ENCODE measurements around the gene GOPC.
A peak's percentile ranks its signal among the peaks of the same experiment; 100 is the strongest.

GOPC gene

GRCh38 chr6:117607511-117607910 is 5.2 kb upstream of the GOPC start:
- Histone ChIP-seq H3K4me3 (ENCODE audit: low read length) (no peak overlapping the region), H3K4me1 (ENCODE audit: insufficient read depth, low read length) (no peaks in the 10 kb centered on the region), H3K9me3 (ENCODE audit: low read length) (no peaks in the 10 kb centered on the region), H3K36me3 (ENCODE audit: insufficient read depth, low read length) (no peaks in the 10 kb centered on the region), H3K27me3 (ENCODE audit: insufficient read depth, low read length) (no peaks in the 10 kb centered on the region), H2AFZ (ENCODE audit: low read depth, low read length) (no peak overlapping the region)

GRCh38 chr6:117605169-117605826 is 3.0 kb upstream of the GOPC start:
- Histone ChIP-seq H3K4me1 (ENCODE audit: insufficient read depth, low read length) (no peaks in the 10 kb centered on the region), H3K27me3 (ENCODE audit: insufficient read depth, low read length) (no peaks in the 10 kb centered on the region), H2AFZ (ENCODE audit: low read depth, low read length) (no peak overlapping the region), H3K9me3 (ENCODE audit: low read length) (no peaks in the 10 kb centered on the region), H3K4me3 (ENCODE audit: low read length) (no peak overlapping the region), H3K36me3 (ENCODE audit: insufficient read depth, low read length) (no peaks in the 10 kb centered on the region)

- Histone ChIP-seq H2AFZ (ENCODE audit: low read depth, low read length) (no peak overlapping the region), H3K27me3 (ENCODE audit: insufficient read depth, low read length) (no peaks in the 10 kb centered on the region), H3K4me1 (ENCODE audit: insufficient read depth, low read length) (no peaks in the 10 kb centered on the region), H3K9me3 (ENCODE audit: low read length) (no peaks in the 10 kb centered on the region), H3K4me3 (ENCODE audit: low read length) (no peak overlapping the region), H3K36me3 (ENCODE audit: insufficient read depth, low read length) (no peaks in the 10 kb centered on the region)
These were observed 1.5 kb upstream of the GOPC start for GRCh38 chr6:117603821-117604220.

- Histone ChIP-seq H3K36me3 (ENCODE audit: insufficient read depth, low read length) (no peaks in the 10 kb centered on the region), H3K4me3 (ENCODE audit: low read length) (peak overlapping the region; percentile 65), H3K4me1 (ENCODE audit: insufficient read depth, low read length) (no peaks in the 10 kb centered on the region), H3K27me3 (ENCODE audit: insufficient read depth, low read length) (no peaks in the 10 kb centered on the region), H2AFZ (ENCODE audit: low read depth, low read length) (peak overlapping the region; percentile 23), H3K9me3 (ENCODE audit: low read length) (peaks cover 2% of the 10 kb centered on the region)
These were observed 733 bp upstream of the GOPC start for GRCh38 chr6:117602899-117603588.

- H3K4me1 ChIP-seq (ENCODE audit: insufficient read depth, low read length): no peaks in the 10 kb centered on the region
- H3K27me3 ChIP-seq (ENCODE audit: insufficient read depth, low read length): no peaks in the 10 kb centered on the region
- H3K36me3 ChIP-seq (ENCODE audit: insufficient read depth, low read length): no peaks in the 10 kb centered on the region
- H2AFZ ChIP-seq (ENCODE audit: low read depth, low read length): no peak overlapping the region
- peaks cover 4% of the 10 kb centered on the region for H3K9me3 ChIP-seq (ENCODE audit: low read length)
- H3K4me3 ChIP-seq (ENCODE audit: low read length): peak overlapping the region; percentile 65
These were observed 530 bp downstream of the GOPC start for GRCh38 chr6:117601811-117602150.

GRCh38 chr6:117600008-117600743 is 2.1 kb downstream of the GOPC start:
- Histone ChIP-seq H3K4me1 (ENCODE audit: insufficient read depth, low read length) (no peaks in the 10 kb centered on the region), H2AFZ (ENCODE audit: low read depth, low read length) (no peak overlapping the region), H3K27me3 (ENCODE audit: insufficient read depth, low read length) (no peaks in the 10 kb centered on the region), H3K9me3 (ENCODE audit: low read length) (peaks cover 4% of the 10 kb centered on the region), H3K4me3 (ENCODE audit: low read length) (peak overlapping the region; percentile 65), H3K36me3 (ENCODE audit: insufficient read depth, low read length) (no peaks in the 10 kb centered on the region)

GRCh38 chr6:117597755-117598154 is 4.6 kb downstream of the GOPC start:
- no peak overlapping the region for H2AFZ ChIP-seq (ENCODE audit: low read depth, low read length)
- H3K4me1 ChIP-seq (ENCODE audit: insufficient read depth, low read length): no peaks in the 10 kb centered on the region
- no peaks in the 10 kb centered on the region for H3K36me3 ChIP-seq (ENCODE audit: insufficient read depth, low read length)
- peaks cover 4% of the 10 kb centered on the region for H3K9me3 ChIP-seq (ENCODE audit: low read length)
- no peaks in the 10 kb centered on the region for H3K27me3 ChIP-seq (ENCODE audit: insufficient read depth, low read length)
- no peak overlapping the region for H3K4me3 ChIP-seq (ENCODE audit: low read length)

- H2AFZ ChIP-seq (ENCODE audit: low read depth, low read length): no peak overlapping the region
- peaks cover 4% of the 10 kb centered on the region for H3K9me3 ChIP-seq (ENCODE audit: low read length)
- H3K36me3 ChIP-seq (ENCODE audit: insufficient read depth, low read length): no peaks in the 10 kb centered on the region
- H3K4me3 ChIP-seq (ENCODE audit: low read length): no peak overlapping the region
- no peaks in the 10 kb centered on the region for H3K4me1 ChIP-seq (ENCODE audit: insufficient read depth, low read length)
- no peaks in the 10 kb centered on the region for H3K27me3 ChIP-seq (ENCODE audit: insufficient read depth, low read length)
These were observed 7.0 kb downstream of the GOPC start for GRCh38 chr6:117595099-117595923.

GRCh38 chr6:117592983-117593759 is 9.1 kb downstream of the GOPC start:
- no peak overlapping the region for H3K4me3 ChIP-seq (ENCODE audit: low read length)
- no peaks in the 10 kb centered on the region for H3K36me3 ChIP-seq (ENCODE audit: insufficient read depth, low read length)
- no peak overlapping the region for H2AFZ ChIP-seq (ENCODE audit: low read depth, low read length)
- H3K27me3 ChIP-seq (ENCODE audit: insufficient read depth, low read length): no peaks in the 10 kb centered on the region
- peaks cover 2% of the 10 kb centered on the region for H3K9me3 ChIP-seq (ENCODE audit: low read length)
- H3K4me1 ChIP-seq (ENCODE audit: insufficient read depth, low read length): no peaks in the 10 kb centered on the region

- H3K4me3 ChIP-seq (ENCODE audit: low read length): no peak overlapping the region
- H3K27me3 ChIP-seq (ENCODE audit: insufficient read depth, low read length): no peaks in the 10 kb centered on the region
- no peaks in the 10 kb centered on the region for H3K36me3 ChIP-seq (ENCODE audit: insufficient read depth, low read length)
- no peaks in the 10 kb centered on the region for H3K4me1 ChIP-seq (ENCODE audit: insufficient read depth, low read length)
- H3K9me3 ChIP-seq (ENCODE audit: low read length): no peaks in the 10 kb centered on the region
- no peak overlapping the region for H2AFZ ChIP-seq (ENCODE audit: low read depth, low read length)
These were observed 10.9 kb downstream of the GOPC start for GRCh38 chr6:117591405-117591804.

- Histone ChIP-seq H3K9me3 (ENCODE audit: low read length) (no peaks in the 10 kb centered on the region), H2AFZ (ENCODE audit: low read depth, low read length) (no peak overlapping the region), H3K27me3 (ENCODE audit: insufficient read depth, low read length) (no peaks in the 10 kb centered on the region), H3K4me1 (ENCODE audit: insufficient read depth, low read length) (no peaks in the 10 kb centered on the region), H3K36me3 (ENCODE audit: insufficient read depth, low read length) (no peaks in the 10 kb centered on the region), H3K4me3 (ENCODE audit: low read length) (no peak overlapping the region)
These were observed 11.9 kb downstream of the GOPC start for GRCh38 chr6:117590447-117590846.

GRCh38 chr6:117585647-117586046 is 16.7 kb downstream of the GOPC start:
- H3K4me1 ChIP-seq (ENCODE audit: insufficient read depth, low read length): no peaks in the 10 kb centered on the region
- no peaks in the 10 kb centered on the region for H3K36me3 ChIP-seq (ENCODE audit: insufficient read depth, low read length)
- no peak overlapping the region for H2AFZ ChIP-seq (ENCODE audit: low read depth, low read length)
- no peak overlapping the region for H3K4me3 ChIP-seq (ENCODE audit: low read length)
- H3K27me3 ChIP-seq (ENCODE audit: insufficient read depth, low read length): no peaks in the 10 kb centered on the region
- peaks cover 3% of the 10 kb centered on the region for H3K9me3 ChIP-seq (ENCODE audit: low read length)
